Non-pigmented ciliary epithelial cell (primary cell): ENCODE data around the gene FBXO36.
A peak's percentile ranks its signal among the peaks of the same experiment; 100 is the strongest.

Source experiments
- DNase-seq: peaks from one replicate; pipeline ENCODE4 v3.0.0-alpha.2; 2010; ENCODE audit warnings: low read depth

Gene FBXO36

DNA sequence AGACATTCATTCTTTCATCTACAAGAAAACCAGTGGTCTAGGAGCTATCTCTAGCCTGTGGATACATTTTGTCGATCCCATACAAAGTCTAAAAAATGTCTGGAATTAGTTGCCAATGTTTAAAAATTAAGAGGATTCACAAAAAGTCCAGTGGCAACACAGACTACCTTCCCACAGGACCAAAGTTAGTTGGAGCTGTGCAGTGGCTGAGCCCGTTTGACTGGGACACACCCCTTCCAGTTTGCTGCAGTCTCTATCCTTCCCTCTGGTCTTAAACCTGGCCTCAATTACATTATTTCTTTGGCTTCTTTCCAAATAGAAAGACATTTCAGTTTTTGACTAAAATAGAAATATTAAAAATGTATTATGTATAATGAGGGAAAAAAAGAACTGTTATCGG, 127.8 kb downstream of the FBXO36 start:
- DNase-seq, result no peak

DNA sequence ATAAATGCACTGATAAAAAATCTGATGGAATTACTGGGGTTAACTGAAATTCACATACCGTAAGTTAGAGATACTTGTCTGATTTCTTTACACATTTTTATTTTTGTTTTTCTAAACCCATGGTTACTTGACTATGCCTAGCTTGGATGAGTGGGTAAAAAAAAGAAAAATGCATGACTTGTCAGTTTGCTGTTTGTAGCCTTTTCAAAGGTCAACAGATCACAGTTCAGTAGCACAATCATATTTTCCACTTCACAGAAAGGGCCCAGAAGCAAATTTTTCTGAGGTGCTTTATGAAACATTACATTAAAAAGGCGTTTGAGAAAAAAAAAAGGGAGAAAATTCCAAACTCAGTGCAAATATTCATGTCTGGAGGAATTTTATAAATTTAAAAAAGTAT, 130.0 kb downstream of the FBXO36 start:
- DNase-seq, result no peak

GRCh38 chr2:230053753-230054478, 131.6 kb downstream of the FBXO36 start:
- DNase-seq, result peak; percentile 46

- peak; percentile 26 for DNase-seq
These were observed 138.5 kb downstream of the FBXO36 start for GRCh38 chr2:230060672-230061293.
